ENCODE results near the gene RPL10.

The RPL10 gene

GRCh38 chrX:154359362-154360154, 38.6 kb upstream of the RPL10 start:
- Histone ChIP-seq H3K4me1 (no peaks in the 10 kb centered on the region), H3K9me3 (no peaks in the 10 kb centered on the region), H3K36me3 (peaks cover 89% of the 10 kb centered on the region), H3K4me3 (ENCODE audit: low read depth, low read length) (no peak overlapping the region), H3K27me3 (no peaks in the 10 kb centered on the region)
- DNase-seq = no peak
- TF ChIP-seq CTCF (IDR thresholded peaks at IDR 0.05; ENCODE audit: low read depth, low read length) = no peak

GRCh38 chrX:154360155-154360713, 37.9 kb upstream of the RPL10 start:
- Histone ChIP-seq H3K27me3 (no peaks in the 10 kb centered on the region), H3K36me3 (peaks cover 89% of the 10 kb centered on the region), H3K9me3 (no peaks in the 10 kb centered on the region), H3K4me3 (ENCODE audit: low read depth, low read length) (no peak overlapping the region), H3K4me1 (no peaks in the 10 kb centered on the region)
- TF ChIP-seq CTCF (IDR thresholded peaks at IDR 0.05; ENCODE audit: low read depth, low read length) = no peak
- no peak for DNase-seq

DNA sequence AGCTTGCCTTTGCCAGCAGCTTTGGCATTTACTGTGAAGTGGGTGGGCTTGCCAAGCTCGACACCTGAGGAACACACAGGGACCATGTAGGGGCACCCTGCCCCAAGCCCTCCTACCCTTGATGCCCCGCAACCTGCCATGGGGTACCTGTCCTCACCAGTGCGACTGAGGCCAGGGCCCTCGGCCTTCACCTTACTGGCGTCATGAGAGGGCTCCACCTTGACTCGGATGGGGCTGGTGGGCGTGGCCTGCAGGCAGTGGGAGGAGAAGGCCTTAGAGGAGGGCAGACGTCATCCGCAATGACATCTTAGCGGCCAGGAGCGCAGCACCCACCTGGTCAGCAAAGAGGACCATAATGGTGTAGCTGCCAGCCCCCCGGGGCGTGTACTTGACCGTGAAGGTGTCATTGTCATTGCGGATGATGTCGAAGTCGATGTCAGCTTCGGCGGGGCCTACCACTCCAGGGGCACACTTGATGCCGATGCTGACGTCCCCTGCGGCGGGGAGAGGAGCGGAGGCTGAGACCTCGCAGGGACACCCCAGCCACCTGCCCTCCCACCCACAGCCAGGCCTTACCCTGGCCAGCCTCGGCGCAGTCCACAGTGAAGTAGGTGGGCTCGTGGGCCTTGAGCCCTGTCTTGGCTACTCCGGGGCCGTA, 36.0 kb upstream of the RPL10 start:
- no peak for TF ChIP-seq CTCF (IDR thresholded peaks at IDR 0.05; ENCODE audit: low read depth, low read length)
- DNase-seq = no peak
- H3K4me1 ChIP-seq = no peaks in the 10 kb centered on the region
- no peak overlapping the region for H3K4me3 ChIP-seq (ENCODE audit: low read depth, low read length)
- peaks cover 89% of the 10 kb centered on the region for H3K36me3 ChIP-seq
- no peaks in the 10 kb centered on the region for H3K27me3 ChIP-seq
- no peaks in the 10 kb centered on the region for H3K9me3 ChIP-seq

GRCh38 chrX:154363706-154364439, 34.3 kb upstream of the RPL10 start:
- no peak for TF ChIP-seq CTCF (IDR thresholded peaks at IDR 0.05; ENCODE audit: low read depth, low read length)
- Histone ChIP-seq H3K36me3 (peaks cover 87% of the 10 kb centered on the region), H3K4me3 (ENCODE audit: low read depth, low read length) (no peak overlapping the region), H3K9me3 (no peaks in the 10 kb centered on the region), H3K27me3 (no peaks in the 10 kb centered on the region), H3K4me1 (no peaks in the 10 kb centered on the region; the same call in 1 of the 2 replicates)
- no peak for DNase-seq

- TF ChIP-seq CTCF (IDR thresholded peaks at IDR 0.05; ENCODE audit: low read depth, low read length) = no peak
- Histone ChIP-seq H3K27me3 (no peaks in the 10 kb centered on the region), H3K4me1 (no peaks in the 10 kb centered on the region; the same call in none of the 2 replicates), H3K9me3 (no peaks in the 10 kb centered on the region), H3K36me3 (peaks cover 77% of the 10 kb centered on the region), H3K4me3 (ENCODE audit: low read depth, low read length) (no peak overlapping the region)
- no peak for DNase-seq
Observed at GRCh38 chrX:154365052-154365600, 33.1 kb upstream of the RPL10 start.
